A673 (cell line): Measurements from ENCODE around the gene ADAM29. TPM values are rescaled to one million over a fixed set of nuclear protein-coding genes. Genes with fewer than 3 reads are reported as not detected.

Experiments
- BruUV-seq: library from RNA; stranded (reverse); fragments of 400-500 nt; replicated peaks from 2 replicates; lab custom pipeline; 2021; lab: Mats Ljungman, UMichigan
- CTCF ChIA-PET: fragments of 300-600 bp; sonication (Branson Sonifier 250); formaldehyde crosslinking; loops from one replicate; lab custom pipeline; 2022; ENCODE audit warnings: antibody characterized with exemption; lab: Charles Lee
- POLR2A ChIA-PET: fragments of 300-600 bp; sonication (Branson Sonifier 250); formaldehyde crosslinking; loops from one replicate; lab custom pipeline; 2022; ENCODE audit warnings: antibody characterized with exemption; ENCODE audit not compliant: low non-redundant PET; lab: Charles Lee
- DNase-seq: peaks from one replicate; pipeline ENCODE4 v3.0.0-alpha.2; 2015; ENCODE audit warnings: low spot score
- H3K27ac ChIP-seq: fragments of 200-600 bp; sonication (generic); 2 replicates; pipeline ENCODE4 v1.5.1; 2016; ENCODE audit warnings: mixed run types, low read depth, mild to moderate bottlenecking, mixed read lengths, antibody characterized with exemption, low read length; ENCODE audit not compliant: poor library complexity, severe bottlenecking
- H3K27me3 ChIP-seq: fragments of 200-600 bp; sonication (generic); replicated peaks from 2 replicates; pipeline ENCODE4 v1.6.1; 2017; ENCODE audit warnings: mixed run types, low read depth, mild to moderate bottlenecking, mixed read lengths, antibody characterized with exemption, low read length; ENCODE audit not compliant: insufficient read depth, poor library complexity
- H3K36me3 ChIP-seq: fragments of 200-600 bp; sonication (generic); 2 replicates; pipeline ENCODE4 v1.6.1; 2016; ENCODE audit warnings: mixed run types, mild to moderate bottlenecking, mixed read lengths, antibody characterized with exemption, low read length; ENCODE audit not compliant: insufficient read depth, poor library complexity, severe bottlenecking
- H3K4me1 ChIP-seq: fragments of 200-600 bp; sonication (generic); 2 replicates; pipeline ENCODE4 v1.6.1; 2017; ENCODE audit warnings: mixed run types, mild to moderate bottlenecking, mixed read lengths, antibody characterized with exemption, low read length; ENCODE audit not compliant: insufficient read depth, poor library complexity, severe bottlenecking
- H3K4me3 ChIP-seq: fragments of 200-600 bp; sonication (generic); 2 replicates; pipeline ENCODE4 v1.5.1; 2016; ENCODE audit warnings: low read depth, mixed run types, mild to moderate bottlenecking, mixed read lengths, low read length; ENCODE audit not compliant: poor library complexity, severe bottlenecking
- H3K9me3 ChIP-seq: fragments of 200-600 bp; sonication (generic); 2 replicates; pipeline ENCODE4 v1.6.1; 2016; ENCODE audit warnings: mixed run types, low read depth, mild to moderate bottlenecking, mixed read lengths, antibody characterized with exemption, low read length; ENCODE audit not compliant: poor library complexity, severe bottlenecking
- CTCF ChIP-seq: fragments of 300-800, 200-600 bp; sonication (generic); conservative IDR thresholded peaks from 2 replicates; pipeline ENCODE4 v1.5.1; 2017; ENCODE audit warnings: low read depth, mild to moderate bottlenecking, antibody characterized with exemption, low read length, moderate library complexity, mixed read lengths
- EZH2 ChIP-seq: fragments of 200-600 bp; sonication (generic); IDR thresholded peaks from 2 replicates; pipeline ENCODE4 v1.6.1; 2017; ENCODE audit warnings: borderline replicate concordance, low read depth, mild to moderate bottlenecking, mixed read lengths, antibody characterized with exemption, low read length; ENCODE audit not compliant: poor library complexity, severe bottlenecking
- intact Hi-C: fragments of 100-400 bp; cut with micrococcal nuclease; formaldehyde crosslinking; loops from one replicate; pipeline ENCODE4 v1.10.0; 2022; ENCODE audit not compliant: unreplicated experiment
- total RNA-seq: library from RNA; stranded (reverse); gene quantifications from 2 replicates; pipeline ENCODE4 v1.2.3, GENCODE V29; 2021

Gene ADAM29
- total RNA-seq, 1 experiment from 2014 or later, result not detected

GRCh38 chr4:174993916-174994315, 75.8 kb downstream of the ADAM29 start:
- Histone ChIP-seq H3K36me3 (no peaks in the 10 kb centered on the region), H3K27ac (no peak overlapping the region), H3K27me3 (no peaks in the 10 kb centered on the region), H3K9me3 (no peaks in the 10 kb centered on the region), H3K4me3 (no peak overlapping the region), H3K4me1 (no peaks in the 10 kb centered on the region)
- TF ChIP-seq CTCF (no peak), EZH2 (no peak)
- DNase-seq, result no peak
- CTCF ChIA-PET, result no interaction called here
- POLR2A ChIA-PET, result no interaction called here
- no TSS peak for BruUV-seq
- intact Hi-C loops, result no loop called here

- CTCF ChIA-PET, result no interaction called here
- POLR2A ChIA-PET, result no interaction called here
- no peaks in the 10 kb centered on the region for H3K4me1 ChIP-seq
- DNase-seq, result no peak
- BruUV-seq, result no TSS peak
- no peak overlapping the region for H3K4me3 ChIP-seq
- TF ChIP-seq CTCF (no peak), EZH2 (no peak)
- no peaks in the 10 kb centered on the region for H3K27me3 ChIP-seq
- intact Hi-C loops, result no loop called here
- no peaks in the 10 kb centered on the region for H3K36me3 ChIP-seq
- H3K27ac ChIP-seq, result no peak overlapping the region
- H3K9me3 ChIP-seq, result no peaks in the 10 kb centered on the region
Measured at GRCh38 chr4:174996079-174996478, 77.9 kb downstream of the ADAM29 start.

- H3K27me3 ChIP-seq, result no peaks in the 10 kb centered on the region
- intact Hi-C loops, result no loop called here
- DNase-seq, result no peak
- ChIA-PET POLR2A (no interaction called here), CTCF (no interaction called here)
- H3K27ac ChIP-seq, result no peak overlapping the region
- no peaks in the 10 kb centered on the region for H3K36me3 ChIP-seq
- H3K9me3 ChIP-seq, result no peaks in the 10 kb centered on the region
- H3K4me3 ChIP-seq, result no peak overlapping the region
- no TSS peak for BruUV-seq
- H3K4me1 ChIP-seq, result no peaks in the 10 kb centered on the region
- TF ChIP-seq CTCF, result no peak
- TF ChIP-seq EZH2, result no peak
Measured at GRCh38 chr4:174999407-174999806, 81.2 kb downstream of the ADAM29 start.
